HCT116 (cell line): ENCODE measurements around the gene DPH2. TPM values are rescaled to one million over a fixed set of nuclear protein-coding genes. Genes with fewer than 3 reads are reported as not detected.

Experiments
- ATAC-seq: fragments of 200-7000 bp; cut with Tn5 transposase; 2 replicates; pipeline ENCODE4 v1.9.1; 2020; ENCODE audit warnings: mild to moderate bottlenecking, moderate library complexity
- BruUV-seq: library from RNA; stranded (reverse); fragments of 400-500 nt; replicated peaks from 2 replicates; lab custom pipeline; 2021; lab: Mats Ljungman, UMichigan
- CTCF ChIA-PET: fragments of 300-600 bp; sonication (Branson Sonifier 250); formaldehyde crosslinking; loops from one replicate; lab custom pipeline; 2021; ENCODE audit warnings: antibody characterized with exemption; lab: Charles Lee
- POLR2A ChIA-PET: fragments of 300-600, 350-600 bp; sonication (Branson Sonifier 250); formaldehyde crosslinking; loops from one replicate; lab custom pipeline; 2021; ENCODE audit warnings: antibody characterized with exemption; lab: Charles Lee
- RAD21 ChIA-PET, 2 experiments: fragments of 300-600 bp; sonication (Branson Sonifier 250); formaldehyde crosslinking; loops; one replicate each; lab custom pipeline; 2023; ENCODE audit warnings: low total read pairs in 2 of 2; ENCODE audit not compliant: uncharacterized antibody in 2 of 2, unreplicated experiment in 2 of 2, low non-redundant PET in 1 of 2; lab: Charles Lee
- DNase-seq: peaks from one replicate; pipeline ENCODE4 v3.0.0-alpha.2; 2010; ENCODE audit warnings: low read depth, low spot score
- H2AFZ ChIP-seq: fragments of 200-600 bp; shearing (Covaris generic), sonication (generic); 2 replicates; pipeline ENCODE4 v1.6.1; 2017; ENCODE audit warnings: low read depth, mixed run types, mixed read lengths, antibody characterized with exemption, low read length; ENCODE audit not compliant: poor library complexity, severe bottlenecking
- H3K27ac ChIP-seq: 2 replicates; pipeline ENCODE4 v1.5.1; 2012; ENCODE audit warnings: low read depth, low read length
- H3K27me3 ChIP-seq: fragments of 200-600 bp; sonication (generic); 2 replicates; pipeline ENCODE4 v1.6.1; 2016; ENCODE audit warnings: mixed run types, low read length, mixed read lengths; ENCODE audit not compliant: insufficient read depth
- H3K36me3 ChIP-seq, 2 experiments: fragments of 200-500 bp in 1 of 2; fragments of 200-600 bp in 1 of 2; sonication (Bioruptor generic) in 1 of 2; sonication (generic) in 1 of 2; 2 replicates each; pipeline versions ENCODE4 v1.5.1 to v1.6.1; 2014 to 2016; ENCODE audit warnings: low read length in 2 of 2, inconsistent platforms in 1 of 2, mixed read lengths in 1 of 2, mixed run types in 1 of 2; ENCODE audit not compliant: insufficient read depth in 2 of 2, control insufficient read depth in 1 of 2
- H3K4me1 ChIP-seq, 2 experiments: fragments of 200-600 bp in 1 of 2; sonication (generic) in 1 of 2; 2 replicates each; pipeline versions ENCODE4 v1.5.1 to v1.6.1; 2012 to 2017; ENCODE audit warnings: low read length in 2 of 2, inconsistent platforms in 1 of 2, mild to moderate bottlenecking in 1 of 2, mixed read lengths in 1 of 2, mixed run types in 1 of 2, moderate library complexity in 1 of 2; ENCODE audit not compliant: insufficient read depth in 2 of 2, control insufficient read depth in 1 of 2
- H3K4me2 ChIP-seq: fragments of 200-600 bp; sonication (generic); 2 replicates; pipeline ENCODE4 v1.6.1; 2017; ENCODE audit warnings: mixed run types, low read length, mixed read lengths
- H3K4me3 ChIP-seq, 2 experiments: fragments of 200-600 bp in 1 of 2; sonication (generic) in 1 of 2; replicated peaks in 1 of 2; 2 replicates each; pipeline ENCODE4 v1.5.1; 2011 to 2016; ENCODE audit warnings: low read length in 2 of 2, control low read depth in 1 of 2, low read depth in 1 of 2, mild to moderate bottlenecking in 1 of 2, mixed read lengths in 1 of 2, mixed run types in 1 of 2
- H3K79me2 ChIP-seq: fragments of 200-600 bp; sonication (generic); 2 replicates; pipeline ENCODE4 v1.6.1; 2017; ENCODE audit warnings: mild to moderate bottlenecking, mixed run types, low read length, moderate library complexity, mixed read lengths; ENCODE audit not compliant: insufficient read depth
- H3K9ac ChIP-seq: fragments of 200-600 bp; sonication (generic); 2 replicates; pipeline ENCODE4 v1.6.1; 2016; ENCODE audit warnings: low read length, mixed read lengths
- H3K9me2 ChIP-seq: fragments of 200-600 bp; sonication (generic), shearing (Covaris generic); 2 replicates; pipeline ENCODE4 v1.6.1; 2017; ENCODE audit warnings: mixed run types, mild to moderate bottlenecking, moderate library complexity; ENCODE audit not compliant: insufficient read depth
- H3K9me3 ChIP-seq, 2 experiments: fragments of 200-500 bp in 1 of 2; fragments of 200-600 bp in 1 of 2; sonication (Bioruptor generic) in 1 of 2; sonication (generic) in 1 of 2; 2 replicates each; pipeline ENCODE4 v1.6.1; 2014 to 2017; ENCODE audit warnings: low read length in 2 of 2, mixed read lengths in 2 of 2, inconsistent platforms in 1 of 2, low read depth in 1 of 2, mild to moderate bottlenecking in 1 of 2, mixed run types in 1 of 2, moderate library complexity in 1 of 2; ENCODE audit not compliant: control insufficient read depth in 1 of 2, insufficient read depth in 1 of 2
- H4K20me1 ChIP-seq: fragments of 200-600 bp; sonication (generic), shearing (Covaris generic); 2 replicates; pipeline ENCODE4 v1.6.1; 2017; ENCODE audit warnings: mixed run types, mild to moderate bottlenecking, moderate library complexity; ENCODE audit not compliant: insufficient read depth
- CTCF ChIP-seq, 3 experiments: fragments of 200-600 bp in 1 of 3; sonication (generic) in 1 of 3; IDR thresholded peaks in 2 of 3; conservative IDR thresholded peaks in 1 of 3; 2 replicates each; pipeline ENCODE4 v1.5.1; 2012 to 2017; ENCODE audit warnings: low read depth in 2 of 3, low read length in 2 of 3, antibody characterized with exemption in 1 of 3, borderline replicate concordance in 1 of 3, control low read depth in 1 of 3, mild to moderate bottlenecking in 1 of 3, mixed read lengths in 1 of 3, mixed run types in 1 of 3, moderate library complexity in 1 of 3; ENCODE audit not compliant: insufficient read depth in 1 of 3
- MAX ChIP-seq: IDR thresholded peaks from 2 replicates; pipeline ENCODE4 v1.6.1; 2012
- POLR2A ChIP-seq: IDR thresholded peaks from 2 replicates; pipeline ENCODE4 v1.7.0; 2011; ENCODE audit warnings: borderline replicate concordance; ENCODE audit not compliant: insufficient read depth, insufficient read length; ENCODE audit errors: extremely low read depth
- POLR2AphosphoS5 ChIP-seq: IDR thresholded peaks from 2 replicates; pipeline ENCODE4 v1.6.1; 2011; ENCODE audit warnings: mild to moderate bottlenecking, low read depth, low read length, moderate library complexity
- ZFX ChIP-seq: fragments of 450-650 bp; IDR thresholded peaks from 2 replicates; pipeline ENCODE4 v1.6.1; 2017
- ZNF274 ChIP-seq: fragments of 200-500 bp; sonication (Bioruptor generic); IDR thresholded peaks from 2 replicates; pipeline ENCODE4 v1.6.1; 2014; ENCODE audit warnings: mild to moderate bottlenecking, low read depth, low read length, inconsistent platforms
- intact Hi-C: fragments of 100-400 bp; cut with micrococcal nuclease; formaldehyde crosslinking; loops from 2 replicates; pipeline ENCODE4 v1.10.0; 2022
- total RNA-seq: library from RNA; stranded (reverse); gene quantifications from one replicate; pipeline ENCODE4 v1.2.1, GENCODE V29; 2021; ENCODE audit not compliant: unreplicated experiment

Gene DPH2
- total RNA-seq, 1 experiment from 2014 or later, result 53.2 TPM

- TF ChIP-seq POLR2A (no peak), MAX (no peak), POLR2AphosphoS5 (no peak)
These were observed 44.0 kb upstream of the DPH2 start (continued) for GRCh38 chr1:43925846-43926245.

- Histone ChIP-seq H3K36me3 (no peaks in the 10 kb centered on the region), H3K9me3 (no peaks in the 10 kb centered on the region), H3K9me2 (no peaks in the 10 kb centered on the region), H3K4me2 (peak overlapping the region; percentile 75), H3K4me1 (peaks cover 37 to 96% of the 10 kb centered on the region in 2 experiments), H3K4me3 (peak overlapping the region in 1 of 2 experiments; percentile 32; a peak in 1 of 4 replicates), H3K27me3 (no peaks in the 10 kb centered on the region), H2AFZ (no peak overlapping the region), H3K27ac (peak overlapping the region; percentile 73), H3K79me2 (peaks cover 6% of the 10 kb centered on the region; the same call in 1 of the 2 replicates), H4K20me1 (no peaks in the 10 kb centered on the region), H3K9ac (peak overlapping the region; percentile 42)
- intact Hi-C loops, result loop anchor here (1.0 to 5.0 kb wide), 4 partner anchors 93 to 403 kb away; no protein-coding TSS in a partner anchor
- POLR2A ChIA-PET, result interaction anchor here (0.8 to 3.5 kb wide), 9 partner anchors 11 to 572 kb away, joined by 3 to 22 read pairs (median 3); partner anchors contain the start of gene CDC20
- RAD21 ChIA-PET, result interaction anchor here (1.0 to 3.5 kb wide), 4 partner anchors 73 to 167 kb away, joined by 3 to 21 read pairs (median 4); no protein-coding TSS in a partner anchor
- peak; percentile 23 for ATAC-seq
- TF ChIP-seq CTCF (IDR thresholded peaks at IDR 0.05 in 2 of 3, conservative IDR thresholded peaks at IDR 0.05 in 1 of 3; ENCODE audit: borderline replicate concordance in 1 of 3, insufficient read depth in 1 of 3, low read depth in 2 of 3, low read length in 2 of 3) (peak in 2 of 3 experiments; percentile 63 to 75; a peak in 4 of 6 replicates), ZFX (peak; percentile 49; the same call in 1 of the 2 replicates), ZNF274 (no peak), POLR2AphosphoS5 (0 out of 2 replicates have a peak, but pooled peaks have one; percentile 6)
- CTCF ChIA-PET, result interaction anchor here (0.5 to 12.2 kb wide), 17 partner anchors 8 to 704 kb away, joined by 3 to 479 read pairs (median 4); partner anchors contain the start of genes IPO13, KDM4A and PTPRF
- TSS peak; percentile 55 for BruUV-seq
- DNase-seq, result peak; percentile 49
These were observed 39.5 kb upstream of the DPH2 start for GRCh38 chr1:43930168-43930948.
